Activated CD4-positive, alpha-beta T cell treated with anti-CD3 and anti-CD28 coated beads for 4 hours (primary cell): ENCODE data around the gene RPN2.

ENCODE experiments used
- DNase-seq, 2 donors: peaks; one replicate each; pipeline ENCODE4 v3.0.0-alpha.2; 2020

The RPN2 gene

GRCh38 chr20:37188787-37189186 is 9.7 kb downstream of the RPN2 start:
- DNase-seq = no peak

- no peak for DNase-seq
These were observed 10.4 kb downstream of the RPN2 start for GRCh38 chr20:37189416-37190016.

- DNase-seq = no peak
These were observed 11.4 kb downstream of the RPN2 start for GRCh38 chr20:37190354-37191112.

GRCh38 chr20:37192137-37192854 is 13.2 kb downstream of the RPN2 start:
- DNase-seq = peak; percentile 64 to 71

- no peak for DNase-seq
These were observed 14.1 kb downstream of the RPN2 start for GRCh38 chr20:37193226-37193625.

- DNase-seq = no peak
These were observed 14.7 kb downstream of the RPN2 start for GRCh38 chr20:37193821-37194220.

GRCh38 chr20:37194621-37195417 is 15.7 kb downstream of the RPN2 start:
- DNase-seq = no peak

GRCh38 chr20:37198932-37199660 is 20.0 kb downstream of the RPN2 start:
- no peak for DNase-seq

GRCh38 chr20:37200376-37200775 is 21.2 kb downstream of the RPN2 start:
- no peak for DNase-seq

GRCh38 chr20:37200926-37201826 is 22.0 kb downstream of the RPN2 start:
- no peak for DNase-seq

GRCh38 chr20:37201827-37202162 is 22.7 kb downstream of the RPN2 start:
- DNase-seq = no peak

GRCh38 chr20:37202267-37202943 is 23.3 kb downstream of the RPN2 start:
- peak in 1 of 2 donors; percentile 21 for DNase-seq

- DNase-seq = no peak
These were observed 24.9 kb downstream of the RPN2 start for GRCh38 chr20:37204056-37204455.

GRCh38 chr20:37205130-37205529 is 26.0 kb downstream of the RPN2 start:
- no peak for DNase-seq

- DNase-seq = no peak
These were observed 26.7 kb downstream of the RPN2 start for GRCh38 chr20:37205794-37206193.

- DNase-seq = no peak
These were observed 28.0 kb downstream of the RPN2 start for GRCh38 chr20:37207171-37207570.

- DNase-seq = no peak
These were observed 30.1 kb downstream of the RPN2 start for GRCh38 chr20:37209193-37209592.

- no peak for DNase-seq
These were observed 30.7 kb downstream of the RPN2 start for GRCh38 chr20:37209661-37210314.

- no peak for DNase-seq
These were observed 39.3 kb downstream of the RPN2 start for GRCh38 chr20:37218441-37218840.

GRCh38 chr20:37218976-37219375 is 39.8 kb downstream of the RPN2 start:
- no peak for DNase-seq
